HG03432 (cell line): ENCODE measurements around the gene COLEC11.
A peak's percentile ranks its signal among the peaks of the same experiment; 100 is the strongest.
"Not testable (repeated sequence)": the region's sequence is repeated elsewhere in the genome, so short reads cannot be mapped to it uniquely, and the experiment has no call there.

ENCODE experiments used
- ATAC-seq: cut with Tn5 transposase; IDR thresholded peaks from one replicate; pipeline ENCODE4 v1.9.1; 2021; ENCODE audit warnings: mild to moderate bottlenecking, moderate library complexity; ENCODE audit not compliant: unreplicated experiment

Gene COLEC11

GRCh38 chr2:3604991-3605961 lies 10.4 kb downstream of the COLEC11 start:
- peak; percentile 58 for ATAC-seq

GRCh38 chr2:3606028-3606369 lies 11.1 kb downstream of the COLEC11 start:
- ATAC-seq: no peak

GRCh38 chr2:3606370-3607201 lies 11.7 kb downstream of the COLEC11 start:
- no peak for ATAC-seq

GRCh38 chr2:3608373-3609278 lies 13.7 kb downstream of the COLEC11 start:
- no peak for ATAC-seq

GRCh38 chr2:3609279-3609673 lies 14.4 kb downstream of the COLEC11 start:
- peak; percentile 72 for ATAC-seq

- no peak for ATAC-seq
Measured at GRCh38 chr2:3610415-3610814, 15.5 kb downstream of the COLEC11 start.

- no peak for ATAC-seq
Measured at GRCh38 chr2:3610881-3611505, 16.1 kb downstream of the COLEC11 start.

GRCh38 chr2:3611589-3611988 lies 16.7 kb downstream of the COLEC11 start:
- no peak for ATAC-seq

GRCh38 chr2:3612639-3613523 lies 18.0 kb downstream of the COLEC11 start:
- no peak for ATAC-seq

- ATAC-seq: no peak
Measured at GRCh38 chr2:3613524-3613905, 18.6 kb downstream of the COLEC11 start.

GRCh38 chr2:3614743-3615142 lies 19.8 kb downstream of the COLEC11 start:
- not testable (repeated sequence) for ATAC-seq

GRCh38 chr2:3615541-3616200 lies 20.8 kb downstream of the COLEC11 start:
- ATAC-seq: not testable (repeated sequence)

GRCh38 chr2:3616435-3617197 lies 21.7 kb downstream of the COLEC11 start:
- not testable (repeated sequence) for ATAC-seq

GRCh38 chr2:3617198-3617890 lies 22.4 kb downstream of the COLEC11 start:
- no peak for ATAC-seq

- ATAC-seq: no peak
Measured at GRCh38 chr2:3618367-3618766, 23.5 kb downstream of the COLEC11 start.

GRCh38 chr2:3619033-3619432 lies 24.1 kb downstream of the COLEC11 start:
- ATAC-seq: no peak

GRCh38 chr2:3619661-3620060 lies 24.7 kb downstream of the COLEC11 start:
- not testable (repeated sequence) for ATAC-seq
